ENCODE measurements around the gene TMEM231.

TMEM231 gene

GRCh38 chr16:75491876-75492275 lies 64.2 kb downstream of the TMEM231 start:
- Mint-ChIP-seq H3K36me3 (peaks cover 2% of the 10 kb centered on the region), H3K27me3 (peaks cover 16% of the 10 kb centered on the region)

GRCh38 chr16:75488322-75488721 lies 67.7 kb downstream of the TMEM231 start:
- Mint-ChIP-seq H3K27ac (no peak overlapping the region), H3K4me3 (no peak overlapping the region), H3K27me3 (peaks cover 10% of the 10 kb centered on the region), H3K36me3 (no peaks in the 10 kb centered on the region), H3K4me1 (no peaks in the 10 kb centered on the region), H3K9me3 (no peaks in the 10 kb centered on the region)

More at GRCh38 chr16:75491876-75492275, 64.2 kb downstream of the TMEM231 start:
- no peak overlapping the region for H3K4me3 Mint-ChIP-seq
- H3K9me3 Mint-ChIP-seq = no peaks in the 10 kb centered on the region
- H3K27ac Mint-ChIP-seq = no peak overlapping the region
- peaks cover 8% of the 10 kb centered on the region for H3K4me1 Mint-ChIP-seq

Measured in activated naive CD4-positive, alpha-beta T cell treated with anti-CD3 and anti-CD28 coated beads, Interleukin-2, amount 50 U/mL, for 24 hours (primary cell).